ENCODE measurements around the gene TPRA1.

DNA sequence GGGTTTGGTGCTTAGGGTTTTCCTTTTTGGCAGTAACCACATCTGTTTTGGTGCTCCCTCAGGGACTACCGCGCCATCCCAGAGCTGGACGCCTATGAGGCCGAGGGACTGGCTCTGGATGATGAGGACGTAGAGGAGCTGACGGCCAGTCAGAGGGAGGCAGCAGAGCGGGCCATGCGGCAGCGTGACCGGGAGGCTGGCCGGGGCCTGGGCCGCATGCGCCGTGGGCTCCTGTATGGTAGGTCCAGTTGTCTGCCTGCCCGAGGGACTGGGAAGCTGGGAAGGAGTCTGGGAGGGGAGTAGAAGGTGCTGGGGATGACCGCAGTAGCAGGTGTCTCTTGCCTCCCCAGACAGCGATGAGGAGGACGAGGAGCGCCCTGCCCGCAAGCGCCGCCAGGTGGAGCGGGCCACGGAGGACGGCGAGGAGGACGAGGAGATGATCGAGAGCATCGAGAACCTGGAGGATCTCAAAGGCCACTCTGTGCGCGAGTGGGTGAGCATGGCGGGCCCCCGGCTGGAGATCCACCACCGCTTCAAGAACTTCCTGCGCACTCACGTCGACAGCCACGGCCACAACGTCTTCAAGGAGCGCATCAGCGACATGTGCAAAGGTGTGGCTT, 14.1 kb upstream of the TPRA1 start:
- TF ChIP-seq, protein P1, sequence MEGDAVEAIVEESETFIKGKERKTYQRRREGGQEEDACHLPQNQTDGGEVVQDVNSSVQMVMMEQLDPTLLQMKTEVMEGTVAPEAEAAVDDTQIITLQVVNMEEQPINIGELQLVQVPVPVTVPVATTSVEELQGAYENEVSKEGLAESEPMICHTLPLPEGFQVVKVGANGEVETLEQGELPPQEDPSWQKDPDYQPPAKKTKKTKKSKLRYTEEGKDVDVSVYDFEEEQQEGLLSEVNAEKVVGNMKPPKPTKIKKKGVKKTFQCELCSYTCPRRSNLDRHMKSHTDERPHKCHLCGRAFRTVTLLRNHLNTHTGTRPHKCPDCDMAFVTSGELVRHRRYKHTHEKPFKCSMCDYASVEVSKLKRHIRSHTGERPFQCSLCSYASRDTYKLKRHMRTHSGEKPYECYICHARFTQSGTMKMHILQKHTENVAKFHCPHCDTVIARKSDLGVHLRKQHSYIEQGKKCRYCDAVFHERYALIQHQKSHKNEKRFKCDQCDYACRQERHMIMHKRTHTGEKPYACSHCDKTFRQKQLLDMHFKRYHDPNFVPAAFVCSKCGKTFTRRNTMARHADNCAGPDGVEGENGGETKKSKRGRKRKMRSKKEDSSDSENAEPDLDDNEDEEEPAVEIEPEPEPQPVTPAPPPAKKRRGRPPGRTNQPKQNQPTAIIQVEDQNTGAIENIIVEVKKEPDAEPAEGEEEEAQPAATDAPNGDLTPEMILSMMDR (IDR thresholded peaks at IDR 0.05): no peak
- no peak for TF ChIP-seq POLR2A (IDR thresholded peaks at IDR 0.05)

All from adrenal gland (tissue), 5 donors.